Measurements from ENCODE around the gene FFAR1.

The FFAR1 gene

GRCh38 chr19:35336166-35336955 lies 11.3 kb upstream of the FFAR1 start:
- TF ChIP-seq CTCF (IDR thresholded peaks at IDR 0.05; ENCODE audit: extremely low read depth, missing control alignments), result no peak
- DNase-seq (ENCODE audit: low spot score), result no peak

- DNase-seq (ENCODE audit: low spot score), result no peak
- TF ChIP-seq CTCF (IDR thresholded peaks at IDR 0.05; ENCODE audit: extremely low read depth, missing control alignments), result no peak
These were observed 10.4 kb upstream of the FFAR1 start for GRCh38 chr19:35337097-35337983.

DNA sequence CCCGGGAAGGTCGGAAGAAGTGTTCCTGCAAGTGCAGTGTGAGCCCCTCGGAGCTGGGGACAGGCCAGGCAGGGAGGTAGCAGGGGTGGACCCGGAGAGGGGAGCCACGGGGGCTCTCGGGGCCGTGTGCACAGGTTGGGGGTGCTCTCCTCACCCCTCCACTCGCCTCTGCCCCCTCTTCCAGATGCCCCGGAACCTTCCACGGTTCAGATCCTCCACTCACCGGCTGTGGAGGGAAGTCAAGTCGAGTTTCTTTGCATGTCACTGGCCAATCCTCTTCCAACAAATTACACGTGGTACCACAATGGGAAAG lies 9.8 kb upstream of the FFAR1 start:
- no peak for DNase-seq (ENCODE audit: low spot score)
- TF ChIP-seq CTCF (IDR thresholded peaks at IDR 0.05; ENCODE audit: extremely low read depth, missing control alignments), result no peak

GRCh38 chr19:35340431-35340830 lies 7.3 kb upstream of the FFAR1 start:
- no peak for TF ChIP-seq CTCF (IDR thresholded peaks at IDR 0.05; ENCODE audit: extremely low read depth, missing control alignments)
- no peak for DNase-seq (ENCODE audit: low spot score)

GRCh38 chr19:35341006-35341405 lies 6.7 kb upstream of the FFAR1 start:
- TF ChIP-seq CTCF (IDR thresholded peaks at IDR 0.05; ENCODE audit: extremely low read depth, missing control alignments), result no peak

DNA sequence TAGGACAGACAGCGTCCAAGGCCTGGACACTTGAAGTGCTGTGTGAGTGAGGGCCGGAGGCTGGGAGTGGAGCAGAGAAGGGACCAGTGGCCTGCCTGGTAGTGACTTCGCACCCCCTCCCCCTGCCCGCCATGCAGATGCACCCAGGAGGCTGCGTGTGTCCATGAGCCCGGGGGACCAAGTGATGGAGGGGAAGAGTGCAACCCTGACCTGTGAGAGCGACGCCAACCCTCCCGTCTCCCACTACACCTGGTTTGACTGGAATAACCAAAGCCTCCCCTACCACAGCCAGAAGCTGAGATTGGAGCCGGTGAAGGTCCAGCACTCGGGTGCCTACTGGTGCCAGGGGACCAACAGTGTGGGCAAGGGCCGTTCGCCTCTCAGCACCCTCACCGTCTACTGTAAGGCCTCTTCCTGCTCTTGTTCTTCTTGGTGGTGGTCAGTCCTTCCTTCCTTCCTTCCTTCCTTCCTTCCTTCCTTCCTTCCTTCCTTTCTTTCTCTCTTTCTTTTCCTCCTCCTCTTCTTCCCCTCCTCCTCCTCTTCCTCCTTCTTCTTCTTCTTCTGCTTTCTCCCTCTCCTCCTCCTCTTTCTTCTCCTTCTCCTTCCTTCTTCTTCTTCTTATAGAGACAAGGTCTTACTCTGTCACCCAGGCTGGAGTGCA lies 6.0 kb upstream of the FFAR1 start:
- no peak for TF ChIP-seq CTCF (IDR thresholded peaks at IDR 0.05; ENCODE audit: extremely low read depth, missing control alignments)
- DNase-seq (ENCODE audit: low spot score), result no peak

More at GRCh38 chr19:35341006-35341405, 6.7 kb upstream of the FFAR1 start:
- DNase-seq (ENCODE audit: low spot score), result no peak

DNA sequence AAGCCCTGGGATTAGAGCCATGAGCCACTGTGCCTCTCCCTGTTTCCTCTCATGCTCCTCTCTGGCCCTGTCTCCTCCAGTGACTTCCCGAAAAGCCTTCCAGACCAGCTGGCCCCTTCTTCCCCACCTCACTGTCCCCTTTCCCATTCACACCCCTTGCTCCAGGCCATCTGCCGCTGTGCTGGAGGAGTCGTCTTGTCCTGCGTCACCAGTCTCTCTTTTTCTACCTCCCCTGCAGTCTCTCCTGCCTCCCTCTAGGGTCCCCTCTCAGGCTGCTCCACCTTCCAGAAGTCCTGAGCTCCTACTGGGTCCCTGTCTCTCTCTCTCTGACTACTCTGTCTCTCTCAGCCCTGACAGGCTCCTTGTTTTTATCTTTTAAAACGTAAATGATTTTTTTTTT lies 5.3 kb upstream of the FFAR1 start:
- no peak for DNase-seq (ENCODE audit: low spot score)
- no peak for TF ChIP-seq CTCF (IDR thresholded peaks at IDR 0.05; ENCODE audit: extremely low read depth, missing control alignments)

Measured in GM20000 (cell line).